Gastroesophageal sphincter (tissue), 4 donors: ENCODE results near the gene CDCA7L. TPM values are rescaled to one million over a fixed set of nuclear protein-coding genes. Genes with fewer than 3 reads are reported as not detected.

Experiments
- ATAC-seq: fragments of 150-250 bp; one replicate; pipeline ENCODE4 v1.9.1; 2016; ENCODE audit warnings: mild to moderate bottlenecking, moderate library complexity
- H3K27ac ChIP-seq, 4 donors: fragments of 200-600 bp; sonication (generic) in 3 of 4; 1 replicate in 3 of 4; 2 replicates in 1 of 4; pipeline ENCODE4 v1.5.1; 2016 to 2019
- H3K27me3 ChIP-seq: fragments of 200-600 bp; sonication (generic); one replicate; pipeline ENCODE4 v1.5.1; 2019
- H3K36me3 ChIP-seq, 2 donors: fragments of 200-600 bp; sonication (generic); one replicate each; pipeline ENCODE4 v1.5.1; 2019; ENCODE audit warnings: control low read depth in 1 of 2
- H3K4me1 ChIP-seq, 3 donors: fragments of 200-600 bp; sonication (generic); 1 replicate in 2 of 3; 2 replicates in 1 of 3; pipeline ENCODE4 v1.5.1; 2016 to 2019; ENCODE audit warnings: control low read depth in 2 of 3
- H3K4me3 ChIP-seq, 2 donors: fragments of 200-600 bp; sonication (generic); one replicate each; pipeline ENCODE4 v1.5.1; 2019; ENCODE audit warnings: mild to moderate bottlenecking in 1 of 2, moderate library complexity in 1 of 2
- H3K9me3 ChIP-seq, 3 donors: fragments of 200-600 bp; sonication (generic); one replicate each; pipeline ENCODE4 v1.5.1; 2017 to 2019; ENCODE audit warnings: control low read depth in 2 of 3
- CTCF ChIP-seq, 4 experiments: fragments of 200-600 bp in 2 of 4; fragments of 450-650 bp in 2 of 4; sonication (generic) in 1 of 4; IDR thresholded peaks; one replicate each; pipeline ENCODE4 v1.5.1; 2017 to 2019; ENCODE audit warnings: antibody characterized with exemption in 4 of 4, mild to moderate bottlenecking in 2 of 4, moderate library complexity in 2 of 4
- EP300 ChIP-seq: sonication (generic); formaldehyde crosslinking; IDR thresholded peaks from one replicate; pipeline ENCODE4 v1.6.1; 2017; ENCODE audit warnings: antibody characterized with exemption, mild to moderate bottlenecking
- POLR2A ChIP-seq, 2 donors: fragments of 450-650 bp; IDR thresholded peaks; one replicate each; pipeline ENCODE4 v1.6.1; 2017; ENCODE audit warnings: antibody characterized with exemption in 2 of 2, mild to moderate bottlenecking in 2 of 2, moderate library complexity in 1 of 2
- POLR2AphosphoS5 ChIP-seq: sonication (generic); formaldehyde crosslinking; IDR thresholded peaks from one replicate; pipeline ENCODE4 v1.6.1; 2017; ENCODE audit warnings: antibody characterized with exemption
- WGBS, 2 donors: methylation state at CpG; one replicate each; pipeline ENCODE4 v1.1.5; 2018; ENCODE audit warnings: low coverage in 1 of 2; 5-methylcytosine and 5-hydroxymethylcytosine counted together
- total RNA-seq, 4 donors: library from RNA; depleted of rRNA; stranded (reverse); fragments of >200 nt; gene quantifications; one replicate each; pipeline ENCODE4 v1.1.0, GENCODE V29; 2016

The CDCA7L gene
- total RNA-seq, 4 donors from 2014 or later = 19.6 to 47.7 (median 30.3) TPM

GRCh38 chr7:21915140-21915539 is 30.6 kb downstream of the CDCA7L start:
- Histone ChIP-seq H3K27me3 (no peaks in the 10 kb centered on the region), H3K27ac (no peak overlapping the region), H3K4me3 (no peak overlapping the region), H3K4me1 (peaks cover 5 to 26% (median 6%) of the 10 kb centered on the region in 3 donors), H3K9me3 (peaks cover 0 to 1% (median 0%) of the 10 kb centered on the region in 3 donors), H3K36me3 (peaks cover 0 to 24% of the 10 kb centered on the region in 2 donors)
- no peak for ATAC-seq
- 73 to 100% methylated on average over 2 to 3 of the region's 3 CpGs for WGBS, 2 donors
- TF ChIP-seq EP300 (no peak), POLR2AphosphoS5 (no peak), CTCF (IDR thresholded peaks at IDR 0.05) (no peak), POLR2A (IDR thresholded peaks at IDR 0.05) (no peak)

DNA sequence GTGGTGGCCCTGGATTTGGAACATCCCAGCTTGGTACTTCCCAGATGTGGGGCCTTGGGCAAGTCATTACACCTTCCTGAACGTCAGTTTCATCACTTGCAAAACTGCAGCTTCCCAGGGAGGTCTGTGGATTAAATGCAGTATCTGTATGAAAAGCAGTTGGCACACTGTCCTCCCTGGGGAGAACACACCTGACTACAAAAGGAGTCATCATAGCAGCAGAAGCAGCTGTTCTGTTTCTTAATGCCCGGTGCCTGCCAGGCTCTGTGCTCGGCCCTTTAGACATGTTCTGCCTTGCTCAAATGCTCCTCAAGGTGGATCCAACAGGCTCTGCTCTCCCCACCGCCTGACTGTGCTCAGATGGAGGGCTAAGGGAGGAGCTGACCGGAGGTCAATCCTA is 31.0 kb downstream of the CDCA7L start:
- WGBS, 2 donors = 90 to 93% methylated on average over 1 to 2 of the region's 5 CpGs
- no peak for ATAC-seq
- no peaks in the 10 kb centered on the region for H3K27me3 ChIP-seq

DNA sequence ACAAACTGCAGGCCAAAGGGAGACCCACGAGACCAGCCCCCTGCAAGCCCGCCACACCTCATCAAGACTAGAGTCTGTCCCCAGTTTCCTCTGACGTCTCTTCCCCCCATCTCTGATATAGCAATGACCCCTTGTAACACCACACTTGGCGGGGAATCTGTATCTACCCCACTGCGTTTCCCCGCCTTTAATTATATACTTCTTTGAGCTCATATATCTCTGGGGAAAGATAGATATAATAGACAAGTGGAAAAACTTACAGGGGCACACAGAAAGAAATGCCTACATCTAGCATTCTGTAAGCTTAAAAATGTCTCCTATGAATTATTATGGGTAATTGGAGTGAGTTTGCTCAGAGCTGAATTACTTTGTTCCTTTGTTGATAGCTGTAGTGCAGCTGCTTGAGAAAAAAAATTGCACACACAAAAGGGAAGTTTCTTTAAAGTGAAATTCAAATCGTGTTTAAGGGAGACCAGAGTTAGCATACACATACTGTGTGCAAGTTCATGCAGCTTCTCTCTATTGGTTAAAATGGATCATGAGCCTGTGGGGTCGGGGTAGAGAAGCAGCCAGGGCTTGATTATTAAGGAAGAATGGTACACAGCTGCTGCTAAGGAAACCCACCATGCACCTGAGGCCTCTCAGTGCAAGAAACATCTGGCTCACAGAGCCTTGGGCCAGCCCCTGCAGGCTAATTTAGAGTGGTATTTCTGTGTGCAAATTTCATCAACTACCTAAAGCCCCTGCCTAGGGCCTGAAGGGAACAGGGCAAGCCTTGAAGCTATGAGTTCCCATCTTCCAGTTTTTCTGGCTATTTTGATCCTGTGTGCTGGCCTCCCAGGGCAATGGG is 32.5 kb downstream of the CDCA7L start:
- Histone ChIP-seq H3K36me3 (peaks cover 0 to 34% of the 10 kb centered on the region in 2 donors), H3K27ac (no peak overlapping the region), H3K4me3 (no peak overlapping the region), H3K4me1 (peaks cover 2 to 23% (median 5%) of the 10 kb centered on the region in 3 donors), H3K9me3 (peaks cover 0 to 1% (median 0%) of the 10 kb centered on the region in 3 donors), H3K27me3 (no peaks in the 10 kb centered on the region)
- TF ChIP-seq CTCF (IDR thresholded peaks at IDR 0.05) (no peak), POLR2AphosphoS5 (no peak), EP300 (no peak), POLR2A (IDR thresholded peaks at IDR 0.05) (no peak)
- 73 to 84% methylated on average over 8 of the region's 8 CpGs for WGBS, 2 donors
- no peak for ATAC-seq

More for the DNA sequence above, 31.0 kb downstream of the CDCA7L start:
- Histone ChIP-seq H3K4me1 (peaks cover 5 to 30% (median 6%) of the 10 kb centered on the region in 3 donors), H3K9me3 (peaks cover 0 to 1% (median 0%) of the 10 kb centered on the region in 3 donors), H3K4me3 (no peak overlapping the region), H3K36me3 (peaks cover 0 to 24% of the 10 kb centered on the region in 2 donors), H3K27ac (no peak overlapping the region)
- no peak for TF ChIP-seq POLR2A (IDR thresholded peaks at IDR 0.05)
- no peak for TF ChIP-seq CTCF (IDR thresholded peaks at IDR 0.05)
- no peak for TF ChIP-seq EP300
- no peak for TF ChIP-seq POLR2AphosphoS5

- TF ChIP-seq POLR2A (IDR thresholded peaks at IDR 0.05) (no peak), CTCF (IDR thresholded peaks at IDR 0.05) (no peak), POLR2AphosphoS5 (no peak), EP300 (no peak)
- ATAC-seq = no peak
- H3K4me3 ChIP-seq = no peak overlapping the region
- WGBS, 2 donors = 27 to 37% methylated on average over 4 of the region's 7 CpGs
- no peaks in the 10 kb centered on the region for H3K27me3 ChIP-seq
- H3K27ac ChIP-seq = no peak overlapping the region
- peaks cover 2 to 23% (median 5%) of the 10 kb centered on the region in 3 donors for H3K4me1 ChIP-seq
- H3K36me3 ChIP-seq = peaks cover 0 to 42% of the 10 kb centered on the region in 2 donors
- peaks cover 0 to 1% (median 0%) of the 10 kb centered on the region in 3 donors for H3K9me3 ChIP-seq
These were observed 33.4 kb downstream of the CDCA7L start for GRCh38 chr7:21912305-21912704.
